HUES6 (cell line): Measurements from ENCODE around the gene PFAS.

Source experiments
- H3K27ac ChIP-seq: 2 replicates; pipeline ENCODE4 v1.7.0; 2013; ENCODE audit warnings: low read depth, mild to moderate bottlenecking, low read length, inconsistent platforms
- H3K27me3 ChIP-seq: 2 replicates; pipeline ENCODE4 v1.6.1; 2013; ENCODE audit warnings: low read length; ENCODE audit not compliant: control insufficient read depth, insufficient read depth
- H3K36me3 ChIP-seq: 2 replicates; pipeline ENCODE4 v1.6.1; 2013; ENCODE audit warnings: low read length; ENCODE audit not compliant: control insufficient read depth, insufficient read depth
- H3K4me1 ChIP-seq: 2 replicates; pipeline ENCODE4 v1.6.1; 2013; ENCODE audit warnings: low read length; ENCODE audit not compliant: control insufficient read depth, insufficient read depth
- H3K4me3 ChIP-seq: 2 replicates; pipeline ENCODE4 v1.5.1; 2013; ENCODE audit warnings: low read depth, low read length
- H3K9ac ChIP-seq: one replicate; pipeline ENCODE4 v1.6.1; 2013; ENCODE audit warnings: mild to moderate bottlenecking, low read length
- H3K9me3 ChIP-seq: 2 replicates; pipeline ENCODE4 v1.6.1; 2013; ENCODE audit warnings: low read depth, low read length; ENCODE audit not compliant: control insufficient read depth, insufficient read depth

The PFAS gene

GRCh38 chr17:8273884-8274444, 24.9 kb downstream of the PFAS start:
- Histone ChIP-seq H3K9me3 (no peaks in the 10 kb centered on the region), H3K4me3 (no peak overlapping the region), H3K4me1 (no peaks in the 10 kb centered on the region), H3K36me3 (peaks cover 28% of the 10 kb centered on the region), H3K27ac (no peak overlapping the region), H3K27me3 (no peaks in the 10 kb centered on the region), H3K9ac (no peak overlapping the region)

DNA sequence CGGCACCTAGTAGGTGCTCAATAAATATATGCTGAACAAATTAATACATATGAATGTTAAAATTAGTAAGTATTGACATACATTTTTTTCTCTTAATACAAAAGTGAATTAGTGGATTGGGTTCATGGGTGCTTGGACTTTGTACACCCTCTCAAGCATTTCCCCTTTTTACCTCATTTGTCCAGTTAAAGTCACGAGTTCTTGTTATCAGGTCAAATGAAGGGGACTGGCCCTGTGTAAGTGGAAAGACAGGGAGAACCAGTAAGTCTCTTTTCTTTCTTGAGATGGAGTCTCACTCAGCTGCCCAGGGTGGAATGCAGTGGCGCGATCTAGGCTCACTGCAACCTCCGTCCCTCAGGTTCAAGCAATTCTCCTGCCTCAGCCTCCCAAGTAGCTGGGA, 25.7 kb downstream of the PFAS start:
- peaks cover 20% of the 10 kb centered on the region for H3K36me3 ChIP-seq
- no peak overlapping the region for H3K4me3 ChIP-seq
- H3K27ac ChIP-seq: no peak overlapping the region
- no peaks in the 10 kb centered on the region for H3K9me3 ChIP-seq
- no peak overlapping the region for H3K9ac ChIP-seq
- H3K27me3 ChIP-seq: no peaks in the 10 kb centered on the region
- H3K4me1 ChIP-seq: no peaks in the 10 kb centered on the region

GRCh38 chr17:8275421-8276290, 26.6 kb downstream of the PFAS start:
- no peaks in the 10 kb centered on the region for H3K27me3 ChIP-seq
- H3K9ac ChIP-seq: no peak overlapping the region
- no peaks in the 10 kb centered on the region for H3K9me3 ChIP-seq
- H3K36me3 ChIP-seq: peaks cover 12% of the 10 kb centered on the region
- H3K4me3 ChIP-seq: no peak overlapping the region
- no peaks in the 10 kb centered on the region for H3K4me1 ChIP-seq
- H3K27ac ChIP-seq: no peak overlapping the region

DNA sequence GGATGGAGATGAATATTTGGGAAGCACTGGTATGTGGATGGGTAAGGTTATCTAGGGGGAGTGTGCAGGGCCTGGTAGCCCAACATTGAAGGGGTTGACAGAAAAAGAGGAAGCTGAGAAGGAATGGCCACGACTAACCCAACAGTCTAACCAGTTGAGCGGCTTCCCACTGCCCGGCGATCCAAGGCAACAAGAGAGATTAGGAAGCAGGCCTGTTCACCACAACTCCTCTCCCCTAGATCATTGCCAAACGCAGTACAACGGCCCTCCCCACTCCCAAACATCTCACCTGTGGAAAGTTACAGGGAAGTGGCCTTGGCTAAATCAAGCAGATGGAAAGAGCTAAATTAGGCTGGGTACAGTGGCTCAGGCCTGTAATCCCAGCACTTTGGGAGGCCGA, 28.2 kb downstream of the PFAS start:
- Histone ChIP-seq H3K36me3 (peaks cover 4% of the 10 kb centered on the region), H3K9me3 (no peaks in the 10 kb centered on the region), H3K27me3 (no peaks in the 10 kb centered on the region), H3K27ac (no peak overlapping the region), H3K9ac (no peak overlapping the region), H3K4me1 (no peaks in the 10 kb centered on the region), H3K4me3 (no peak overlapping the region)

DNA sequence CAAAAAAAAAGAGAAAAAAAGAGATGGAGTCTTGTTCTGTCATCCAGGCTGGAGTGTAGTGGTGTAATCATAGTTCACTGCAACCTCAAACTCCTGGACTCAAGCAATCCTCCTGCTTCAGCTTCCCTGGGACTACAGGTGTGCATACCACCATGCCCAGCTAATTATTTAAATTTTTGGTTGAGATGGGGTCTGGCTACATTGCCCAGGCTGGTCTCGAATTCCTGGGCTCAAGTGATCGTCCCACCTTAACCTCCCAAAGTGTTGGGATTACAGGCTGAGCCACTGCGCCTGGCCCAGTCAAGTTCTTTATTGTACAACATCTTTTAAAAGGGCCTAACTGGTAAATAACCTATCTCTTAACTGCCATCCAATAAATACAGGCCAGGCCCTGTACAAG, 33.3 kb downstream of the PFAS start:
- no peaks in the 10 kb centered on the region for H3K4me1 ChIP-seq
- no peaks in the 10 kb centered on the region for H3K36me3 ChIP-seq

GRCh38 chr17:8283356-8283755, 34.3 kb downstream of the PFAS start:
- Histone ChIP-seq H3K27ac (no peak overlapping the region), H3K9ac (no peak overlapping the region), H3K4me1 (0 out of 2 replicates have a peak, but pooled peaks cover 3% of the 10 kb centered on the region), H3K27me3 (no peaks in the 10 kb centered on the region), H3K36me3 (no peaks in the 10 kb centered on the region), H3K9me3 (no peaks in the 10 kb centered on the region), H3K4me3 (no peak overlapping the region)

More for the DNA sequence above, 33.3 kb downstream of the PFAS start:
- H3K4me3 ChIP-seq: no peak overlapping the region
- no peak overlapping the region for H3K9ac ChIP-seq
- no peaks in the 10 kb centered on the region for H3K9me3 ChIP-seq
- H3K27me3 ChIP-seq: no peaks in the 10 kb centered on the region
- H3K27ac ChIP-seq: no peak overlapping the region

GRCh38 chr17:8284126-8284525, 35.0 kb downstream of the PFAS start:
- Histone ChIP-seq H3K4me1 (0 out of 2 replicates have a peak, but pooled peaks cover 3% of the 10 kb centered on the region), H3K27me3 (no peaks in the 10 kb centered on the region), H3K9me3 (no peaks in the 10 kb centered on the region), H3K36me3 (no peaks in the 10 kb centered on the region), H3K9ac (no peak overlapping the region), H3K4me3 (no peak overlapping the region), H3K27ac (no peak overlapping the region)

DNA sequence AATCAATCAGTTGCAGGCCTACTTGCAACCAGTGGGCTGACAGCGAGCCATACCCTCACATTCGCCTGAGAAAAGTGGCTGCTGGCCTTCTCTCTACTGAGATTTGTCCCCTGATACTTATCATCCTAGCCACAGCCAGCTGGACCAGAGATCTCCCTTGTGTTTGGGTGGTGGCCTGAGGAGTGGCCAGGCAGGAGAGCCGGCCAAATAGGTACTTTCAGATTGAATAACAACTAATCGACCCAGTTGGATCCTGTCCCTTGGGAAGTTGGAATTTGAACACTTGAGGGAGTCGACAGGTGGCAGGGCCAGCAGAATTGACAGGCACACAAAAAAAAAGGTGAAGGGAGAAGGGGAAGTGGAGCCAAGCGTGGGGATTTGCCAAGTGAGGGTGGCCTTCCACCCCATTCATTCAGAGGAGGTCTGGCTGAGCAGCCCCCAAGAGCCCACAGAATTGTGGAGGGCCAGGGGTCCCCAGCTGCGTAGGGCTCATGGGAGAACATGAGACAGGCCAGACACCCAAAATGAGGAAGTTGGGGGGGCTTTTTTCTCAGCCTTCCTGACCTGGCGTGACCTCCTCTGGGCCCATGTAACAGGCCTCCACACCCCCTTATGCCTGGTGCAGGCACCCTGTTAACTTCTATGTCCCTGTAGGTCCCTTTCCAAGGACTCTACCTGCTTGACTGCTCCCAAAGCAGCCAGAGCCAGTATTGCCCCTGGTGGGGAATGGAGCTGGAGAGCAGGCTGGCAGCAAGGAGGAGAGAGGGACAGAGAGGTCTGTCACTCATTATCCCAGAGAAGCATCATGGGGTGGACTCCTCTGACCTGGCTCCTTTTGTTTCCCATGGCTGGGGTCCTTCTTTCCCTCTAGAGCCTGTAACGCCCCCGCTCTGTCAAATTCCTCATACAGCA, 36.4 kb downstream of the PFAS start:
- Histone ChIP-seq H3K27me3 (no peaks in the 10 kb centered on the region), H3K9ac (no peak overlapping the region), H3K27ac (no peak overlapping the region), H3K9me3 (no peaks in the 10 kb centered on the region), H3K4me3 (no peak overlapping the region), H3K36me3 (no peaks in the 10 kb centered on the region; the same call in 1 of the 2 replicates), H3K4me1 (peaks cover 8% of the 10 kb centered on the region; the same call in 1 of the 2 replicates)

- H3K27me3 ChIP-seq: no peaks in the 10 kb centered on the region
- no peaks in the 10 kb centered on the region for H3K9me3 ChIP-seq
- H3K9ac ChIP-seq: peak overlapping the region; percentile 71
- H3K4me3 ChIP-seq: peak overlapping the region; percentile 70
- peaks cover 8% of the 10 kb centered on the region; the same call in 1 of the 2 replicates for H3K4me1 ChIP-seq
- no peaks in the 10 kb centered on the region; the same call in 1 of the 2 replicates for H3K36me3 ChIP-seq
- no peak overlapping the region for H3K27ac ChIP-seq
These were observed 38.7 kb downstream of the PFAS start for GRCh38 chr17:8287651-8288335.

DNA sequence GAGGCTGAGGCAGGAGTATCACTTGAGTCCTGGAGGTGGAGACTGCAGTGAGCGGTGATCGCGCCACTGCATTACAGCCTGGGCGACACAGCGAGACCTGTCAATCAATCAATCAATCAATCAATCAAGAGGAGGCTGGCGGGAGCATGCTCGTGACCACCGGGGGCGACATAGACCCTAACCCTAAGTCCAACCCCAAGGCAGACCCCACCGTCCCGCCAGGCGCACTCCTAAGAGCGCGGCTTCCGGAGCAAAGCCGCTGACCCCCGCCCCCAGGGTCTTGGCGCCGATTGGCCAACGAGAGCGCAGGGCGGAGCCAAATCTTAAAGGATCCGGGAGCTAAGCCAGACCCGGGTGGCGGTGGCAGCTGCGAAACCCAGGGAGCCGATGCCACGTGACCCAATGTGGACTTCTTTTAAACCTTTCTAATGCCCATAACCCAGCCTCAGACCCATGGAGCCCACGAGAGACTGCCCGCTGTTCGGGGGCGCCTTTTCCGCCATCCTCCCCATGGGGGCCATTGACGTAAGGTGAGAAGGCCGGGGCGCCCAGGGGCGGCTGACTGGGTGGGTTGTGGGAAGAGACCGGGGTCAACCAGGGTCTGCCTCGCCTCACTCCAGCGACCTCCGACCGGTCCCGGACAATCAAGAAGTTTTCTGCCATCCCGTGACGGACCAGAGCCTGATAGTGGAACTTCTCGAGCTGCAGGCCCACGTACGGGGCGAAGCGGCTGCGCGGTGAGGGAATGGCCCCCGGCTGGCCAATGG, 39.4 kb downstream of the PFAS start, which contains the start of gene RANGRF:
RANGRF (plus strand) TSS at position 335 of the 767 bp plus-strand sequence; CDS start at position 454, 119 bp downstream.
- H3K36me3 ChIP-seq: no peaks in the 10 kb centered on the region; the same call in 1 of the 2 replicates
- peaks cover 8% of the 10 kb centered on the region; the same call in 1 of the 2 replicates for H3K4me1 ChIP-seq
- H3K4me3 ChIP-seq: peak within 1 kb of the TSS; percentile 70
- H3K27ac ChIP-seq: peak within 1 kb of the TSS; percentile 37; the same call in 1 of the 2 replicates
- no peaks in the 10 kb centered on the region for H3K27me3 ChIP-seq
- H3K9me3 ChIP-seq: no peaks in the 10 kb centered on the region
- peak within 1 kb of the TSS; percentile 71 for H3K9ac ChIP-seq
